GM18907 (cell line): ENCODE data around the gene NOXO1.
"Not testable (repeated sequence)": the region's sequence is repeated elsewhere in the genome, so short reads cannot be mapped to it uniquely, and the experiment has no call there.

Source experiments
- ATAC-seq: cut with Tn5 transposase; IDR thresholded peaks from one replicate; pipeline ENCODE4 v1.9.1; 2021; ENCODE audit warnings: mild to moderate bottlenecking, moderate library complexity; ENCODE audit not compliant: unreplicated experiment

Gene NOXO1

DNA sequence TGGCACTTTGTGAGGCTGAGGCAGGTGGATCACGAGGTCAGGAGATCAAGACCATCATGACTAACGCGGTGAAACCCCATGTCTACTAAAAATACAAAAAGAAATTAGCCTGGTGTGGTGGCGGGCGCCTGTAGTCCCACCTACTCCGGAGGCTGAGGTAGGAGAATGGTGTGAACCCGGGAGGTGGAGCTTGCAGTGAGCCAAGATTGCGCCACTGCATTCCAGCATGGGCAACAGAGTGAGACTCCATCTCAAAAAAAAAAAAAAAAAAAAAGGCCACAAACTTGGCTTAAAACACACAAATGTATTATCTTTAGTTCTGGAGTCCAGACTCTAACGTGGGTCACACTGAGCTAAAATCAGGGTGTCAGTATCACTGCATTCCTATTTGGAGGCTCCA is 30.5 kb upstream of the NOXO1 start:
- ATAC-seq, result not testable (repeated sequence)

DNA sequence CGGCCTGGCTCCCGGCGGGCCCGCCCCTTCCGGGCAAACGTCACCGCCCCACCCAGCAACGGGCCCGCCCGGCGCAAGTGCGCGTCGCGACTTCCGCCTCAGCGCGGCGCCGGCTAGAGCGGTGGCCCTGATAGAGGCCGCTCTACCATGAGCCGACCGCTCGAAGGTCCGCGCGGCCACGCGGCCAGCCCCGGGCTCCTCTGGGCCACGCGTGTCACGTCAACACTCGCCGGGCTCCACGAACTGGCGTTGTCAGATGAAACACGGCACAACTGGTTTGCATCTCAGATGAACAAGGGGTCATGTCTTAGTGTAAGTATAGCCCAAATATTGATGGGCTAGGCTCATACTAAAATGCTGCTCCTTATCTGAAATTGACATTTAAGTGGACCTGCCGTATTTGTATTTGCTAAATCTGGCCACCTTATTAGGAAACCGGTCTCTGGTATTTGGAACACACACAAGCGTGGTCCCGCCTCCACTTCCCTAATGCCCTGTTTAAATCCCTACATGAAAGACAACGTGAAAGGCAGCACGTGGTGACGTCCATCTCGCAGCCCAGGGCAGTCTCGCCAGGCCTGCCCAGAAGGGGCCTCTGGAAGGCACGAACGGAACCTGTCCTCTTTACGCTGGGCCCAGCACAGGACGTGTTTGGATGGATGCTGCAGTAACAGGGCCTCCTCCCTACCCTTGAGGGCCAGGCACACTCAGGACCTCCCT is 28.7 kb upstream of the NOXO1 start, which contains the start of gene ZNF598:
Gene ZNF598 (minus strand): TSS at position 31 of the 720 bp plus-strand sequence.
- ATAC-seq, result peak; percentile 67

DNA sequence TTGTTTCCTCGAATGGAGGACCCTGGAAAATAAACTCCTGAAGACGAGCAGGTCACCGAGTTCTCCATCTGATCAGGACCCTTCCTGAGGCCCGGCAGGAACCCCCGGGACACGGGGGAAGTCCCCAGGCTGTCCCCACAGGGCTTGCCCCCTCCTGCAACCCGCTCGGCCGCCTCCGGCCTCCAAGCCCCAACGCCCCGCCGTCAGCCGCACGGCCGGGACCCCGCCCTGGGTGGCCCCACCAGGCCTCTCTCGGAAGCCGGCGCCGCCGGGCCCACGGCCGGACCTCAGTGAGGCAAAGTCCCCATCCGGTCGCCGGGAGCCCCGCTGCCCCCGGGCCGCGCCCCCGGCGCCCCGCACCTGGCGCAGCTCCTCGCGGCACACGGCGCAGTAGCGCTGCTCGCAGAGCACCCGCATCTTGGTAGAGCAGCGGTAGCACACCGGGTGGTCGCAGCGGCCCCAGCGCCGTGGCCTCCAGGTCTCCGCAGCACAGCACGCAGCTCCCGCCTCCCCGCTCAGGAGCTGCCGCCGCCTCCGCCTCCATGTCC is 28.0 kb upstream of the NOXO1 start:
- ATAC-seq, result peak; percentile 34

DNA sequence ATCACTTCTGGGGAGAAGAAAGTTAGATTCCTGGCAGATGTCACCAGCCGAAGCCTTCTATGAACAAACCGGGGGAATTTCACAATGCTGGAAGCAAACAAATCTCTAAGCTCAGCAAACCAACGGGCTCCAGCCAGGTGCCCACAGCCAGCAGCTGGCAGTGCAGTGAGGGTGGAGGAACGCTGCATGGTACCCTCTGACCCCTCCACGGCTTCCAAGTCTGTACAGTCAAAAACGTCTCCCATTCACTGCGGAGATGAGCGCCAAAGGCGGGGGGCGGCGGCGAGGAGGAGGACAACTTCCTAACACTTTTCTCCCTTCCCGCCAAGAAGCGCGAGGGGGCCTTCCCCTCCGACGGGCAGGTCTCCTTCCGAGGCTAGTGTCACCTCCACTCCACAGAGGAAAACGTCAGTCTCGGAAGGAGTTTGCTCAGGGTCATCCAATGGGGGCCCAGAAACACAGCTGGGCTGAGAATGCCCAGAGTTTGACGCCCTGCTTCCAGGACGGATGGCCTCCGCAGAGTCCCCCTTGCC is 27.4 kb upstream of the NOXO1 start:
- ATAC-seq, result peak; percentile 4

DNA sequence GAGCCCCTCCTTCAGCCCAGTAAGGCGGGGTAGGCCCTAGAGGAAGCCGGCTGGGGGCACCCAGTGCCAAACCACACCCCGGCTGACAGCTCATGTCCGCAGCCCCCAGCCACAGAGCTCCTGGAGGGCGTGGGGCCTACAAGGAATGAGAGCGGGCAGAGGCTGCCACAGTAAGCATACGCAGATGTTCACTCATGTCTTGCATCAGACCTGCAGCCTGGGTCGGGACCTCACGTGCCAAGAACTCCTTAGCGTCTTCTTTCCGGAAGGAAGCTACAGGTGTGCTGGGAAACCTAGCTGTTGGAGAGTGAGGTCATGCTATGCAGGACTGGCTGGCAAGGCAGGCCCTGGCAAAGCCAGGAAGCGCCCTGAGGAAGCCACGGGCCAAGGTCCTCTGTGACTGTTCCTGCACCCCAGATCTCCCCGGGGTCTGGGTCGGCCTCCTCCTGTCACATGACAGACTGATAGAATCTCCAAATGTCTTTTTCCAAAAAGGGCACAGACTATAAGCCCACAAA is 26.8 kb upstream of the NOXO1 start:
- ATAC-seq, result no peak

DNA sequence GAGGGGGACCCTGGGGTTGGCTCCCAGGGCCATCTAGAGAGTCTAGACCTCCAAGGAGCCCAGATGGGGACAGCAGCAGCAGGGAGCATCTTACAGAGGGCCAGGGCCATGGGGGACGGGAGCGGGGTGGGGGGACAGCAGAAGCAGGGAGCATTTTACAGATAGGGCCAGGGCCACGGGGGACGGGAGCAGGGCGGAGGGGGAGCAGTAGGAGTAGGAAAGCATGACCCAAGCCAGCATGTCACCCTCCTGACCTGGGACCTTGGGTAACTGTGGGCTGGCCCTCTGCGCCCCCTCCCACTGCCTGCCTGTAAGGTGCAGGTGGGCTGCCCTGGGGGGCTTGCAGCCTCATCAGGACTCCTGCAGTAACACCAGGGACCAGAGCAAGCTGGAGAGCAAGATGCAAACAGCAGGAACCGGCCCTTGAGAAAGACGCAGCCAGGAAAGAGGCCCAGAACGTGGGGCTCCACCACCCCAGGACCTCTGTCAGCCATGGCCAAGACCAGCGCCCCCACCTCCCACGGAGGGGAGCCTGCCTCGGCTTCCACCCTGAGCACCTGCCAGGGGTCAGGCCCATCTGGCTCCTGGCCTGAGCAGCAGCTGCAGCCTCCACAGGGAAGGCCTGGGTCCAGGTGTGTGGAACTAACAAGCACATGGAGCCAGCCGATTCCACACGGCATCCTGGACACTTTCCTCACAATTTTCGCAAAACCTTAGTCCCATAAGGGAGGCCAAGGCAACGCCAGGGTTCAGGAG is 26.0 kb upstream of the NOXO1 start:
- ATAC-seq, result no peak

DNA sequence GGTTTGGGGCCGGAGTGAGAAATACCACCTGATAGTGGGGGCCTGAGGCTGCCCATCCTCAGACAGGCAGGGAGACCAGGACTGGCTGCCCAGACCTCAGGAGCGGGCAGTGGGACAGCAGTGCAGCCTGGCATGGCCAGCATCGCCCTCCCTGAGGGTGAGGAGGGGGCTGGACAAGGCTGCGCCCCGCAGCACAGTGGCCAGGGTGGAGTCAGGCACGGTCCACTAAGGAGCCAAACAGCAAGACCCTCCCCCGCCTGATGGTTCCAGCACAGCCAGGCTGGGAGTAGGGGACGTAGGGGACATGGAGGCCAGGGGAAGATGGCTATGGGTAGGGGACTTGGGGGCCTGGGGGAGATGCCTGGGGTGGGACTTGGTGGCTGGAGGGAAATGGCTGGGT is 25.0 kb upstream of the NOXO1 start:
- ATAC-seq, result no peak

DNA sequence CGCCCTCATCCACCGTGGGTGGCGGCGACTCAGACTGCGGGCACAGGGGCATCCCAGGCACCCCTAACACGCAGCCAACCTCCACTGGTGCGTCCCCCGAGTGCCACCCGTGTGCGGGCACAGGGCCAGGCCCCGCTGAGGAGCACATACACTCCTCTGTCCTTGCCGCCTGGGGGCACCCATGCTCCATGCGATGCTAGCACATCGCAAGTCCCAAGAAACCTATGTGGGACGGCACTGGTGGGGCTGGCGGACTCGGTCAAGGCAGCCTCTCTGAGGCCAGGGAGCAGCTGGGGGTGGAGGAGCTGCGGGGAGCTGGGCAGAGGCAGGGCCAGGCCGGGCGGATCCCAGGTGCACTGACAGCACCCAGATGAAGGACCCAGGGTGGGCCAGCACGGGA is 24.4 kb upstream of the NOXO1 start:
- ATAC-seq, result no peak

DNA sequence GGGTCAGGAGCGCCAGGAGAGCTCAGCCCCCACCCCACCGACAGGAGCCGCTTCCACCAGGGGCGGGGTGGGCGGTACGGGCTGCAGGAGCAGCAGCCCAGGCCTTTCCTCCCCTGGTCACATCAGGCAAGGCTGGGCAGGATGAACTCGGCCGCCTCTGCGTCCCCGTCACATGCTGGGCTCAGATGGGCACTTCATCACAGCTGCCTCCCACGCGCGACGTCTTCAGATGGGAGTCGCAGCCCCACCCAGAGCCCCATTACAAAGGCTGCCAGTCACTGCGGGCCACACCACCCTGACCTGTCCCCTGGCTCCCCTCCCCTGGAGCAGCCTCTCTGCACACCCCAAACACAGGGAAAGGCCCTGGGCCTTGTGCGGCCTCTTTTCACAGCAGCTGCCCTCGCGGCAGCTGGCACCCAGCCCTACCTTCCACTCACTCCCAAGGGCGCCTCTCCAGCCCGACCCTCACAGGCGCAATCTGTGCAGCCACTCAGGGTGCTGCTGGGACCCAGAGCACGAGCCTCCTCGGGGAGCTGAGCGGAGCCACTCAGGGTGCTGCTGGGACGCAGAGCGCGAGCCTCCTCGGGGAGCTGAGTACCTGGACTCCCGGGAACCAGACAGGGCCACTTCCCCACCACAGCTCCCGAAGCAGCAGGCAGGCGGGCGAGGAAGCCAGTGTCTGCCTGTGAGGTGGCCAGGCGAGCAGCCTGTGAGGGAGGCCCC is 23.7 kb upstream of the NOXO1 start:
- ATAC-seq, result no peak

DNA sequence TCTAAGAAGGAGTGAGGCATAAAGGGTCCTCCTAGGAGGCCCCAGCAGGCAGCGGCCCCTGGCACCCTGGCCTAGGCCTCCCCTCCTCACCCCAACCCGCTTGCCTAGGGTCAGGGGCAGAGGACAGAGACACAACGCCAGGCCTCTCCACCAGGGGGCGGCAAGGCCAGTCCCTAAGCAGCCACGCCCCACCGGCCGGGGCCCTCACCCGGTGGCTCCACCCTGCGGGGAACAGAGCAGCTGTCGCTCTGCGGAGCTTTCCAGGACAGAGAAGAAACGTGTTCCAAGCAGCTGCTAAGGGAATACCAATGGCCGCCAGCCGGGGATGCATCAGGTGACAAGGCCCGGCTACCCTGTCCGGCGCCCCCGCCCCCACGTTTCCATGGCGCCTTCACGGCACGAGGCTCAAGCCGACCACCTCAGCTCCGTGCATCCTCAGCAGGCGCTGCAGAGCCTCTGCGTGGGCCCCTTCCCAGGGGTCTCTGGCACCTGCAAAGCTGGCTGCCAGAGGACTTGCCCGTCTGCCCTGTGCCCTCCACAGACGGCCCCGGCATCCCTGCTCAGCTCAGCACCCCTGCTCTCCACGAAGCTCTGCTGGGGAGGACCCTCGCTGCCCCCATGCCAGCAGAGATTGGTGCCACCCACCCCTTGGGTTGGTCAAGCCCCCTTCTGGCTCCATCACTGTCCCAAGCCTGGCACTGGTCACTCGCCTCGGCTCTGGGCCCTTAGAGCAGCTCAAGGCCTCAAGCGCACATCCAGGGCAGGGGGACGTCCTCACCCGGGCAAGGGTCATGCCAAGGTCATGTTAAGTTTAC is 22.8 kb upstream of the NOXO1 start:
- ATAC-seq, result peak; percentile 59

DNA sequence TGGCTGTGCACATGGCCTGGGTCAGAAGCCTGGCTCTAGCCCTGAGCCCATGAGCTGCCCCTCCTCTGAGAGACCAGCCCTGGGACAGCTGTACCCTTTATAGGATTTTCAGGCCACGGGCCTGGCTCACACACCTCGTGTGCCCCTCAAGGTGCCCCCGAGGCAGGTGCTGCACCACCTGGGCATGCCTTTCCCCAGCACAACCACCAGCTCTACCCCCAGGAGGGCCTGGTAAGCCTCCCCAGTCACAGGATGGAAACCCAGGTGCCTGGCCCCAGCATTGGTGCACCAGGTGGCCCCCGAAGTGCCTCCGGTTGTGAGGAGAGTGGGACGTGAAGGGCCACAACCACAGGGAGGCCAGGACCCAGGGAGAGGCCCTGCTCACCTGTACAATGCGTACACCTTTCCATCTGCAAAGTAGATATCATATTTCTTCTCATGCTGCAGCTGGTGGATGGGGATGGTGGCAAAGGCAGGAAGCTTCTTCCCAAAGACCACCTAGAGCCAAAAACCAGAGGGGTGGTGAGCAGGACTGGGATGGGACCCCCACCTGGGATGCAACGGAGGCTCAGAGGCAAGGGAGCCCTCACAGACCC is 22.1 kb upstream of the NOXO1 start:
- ATAC-seq, result no peak

DNA sequence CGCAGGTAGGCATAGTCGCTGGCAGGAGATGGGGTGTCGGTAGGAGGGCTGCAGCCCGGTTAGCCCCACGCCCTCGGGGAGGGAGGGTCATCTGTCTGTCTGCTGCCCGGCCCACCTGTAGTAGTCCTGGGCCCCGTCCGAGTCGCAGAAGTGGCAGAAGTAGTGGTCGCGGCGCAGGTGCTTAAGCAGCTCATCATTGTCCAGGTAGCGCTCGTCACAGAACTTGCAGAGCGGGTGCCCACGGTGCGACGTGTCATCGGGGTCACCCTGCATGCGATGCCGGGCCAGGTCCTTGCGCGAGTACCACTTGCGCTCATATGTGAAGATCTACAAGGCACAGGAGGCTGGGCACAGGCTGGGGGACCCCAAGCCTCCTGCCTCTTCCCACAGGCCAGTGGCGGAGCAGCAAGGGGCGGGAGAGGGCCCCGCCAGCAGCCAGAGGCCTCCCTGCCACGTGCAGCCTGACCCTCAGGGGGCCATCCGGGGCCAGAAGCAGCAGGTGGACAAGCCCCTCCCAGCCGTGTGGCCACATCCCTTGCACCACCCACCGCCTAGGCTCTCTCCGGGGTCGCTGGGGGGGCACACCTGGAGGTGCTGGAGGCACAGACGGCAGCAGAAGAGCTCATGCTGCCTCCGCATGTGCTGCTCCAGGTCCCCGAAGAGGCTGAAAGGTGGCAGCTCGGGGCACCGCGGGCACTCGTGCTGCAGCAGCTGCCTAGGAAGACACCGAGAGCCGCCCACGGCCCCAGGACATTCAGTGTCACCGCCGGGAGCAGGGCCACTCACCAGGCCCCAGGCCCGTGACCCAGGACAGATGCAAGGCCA is 21.3 kb upstream of the NOXO1 start:
- ATAC-seq, result no peak

DNA sequence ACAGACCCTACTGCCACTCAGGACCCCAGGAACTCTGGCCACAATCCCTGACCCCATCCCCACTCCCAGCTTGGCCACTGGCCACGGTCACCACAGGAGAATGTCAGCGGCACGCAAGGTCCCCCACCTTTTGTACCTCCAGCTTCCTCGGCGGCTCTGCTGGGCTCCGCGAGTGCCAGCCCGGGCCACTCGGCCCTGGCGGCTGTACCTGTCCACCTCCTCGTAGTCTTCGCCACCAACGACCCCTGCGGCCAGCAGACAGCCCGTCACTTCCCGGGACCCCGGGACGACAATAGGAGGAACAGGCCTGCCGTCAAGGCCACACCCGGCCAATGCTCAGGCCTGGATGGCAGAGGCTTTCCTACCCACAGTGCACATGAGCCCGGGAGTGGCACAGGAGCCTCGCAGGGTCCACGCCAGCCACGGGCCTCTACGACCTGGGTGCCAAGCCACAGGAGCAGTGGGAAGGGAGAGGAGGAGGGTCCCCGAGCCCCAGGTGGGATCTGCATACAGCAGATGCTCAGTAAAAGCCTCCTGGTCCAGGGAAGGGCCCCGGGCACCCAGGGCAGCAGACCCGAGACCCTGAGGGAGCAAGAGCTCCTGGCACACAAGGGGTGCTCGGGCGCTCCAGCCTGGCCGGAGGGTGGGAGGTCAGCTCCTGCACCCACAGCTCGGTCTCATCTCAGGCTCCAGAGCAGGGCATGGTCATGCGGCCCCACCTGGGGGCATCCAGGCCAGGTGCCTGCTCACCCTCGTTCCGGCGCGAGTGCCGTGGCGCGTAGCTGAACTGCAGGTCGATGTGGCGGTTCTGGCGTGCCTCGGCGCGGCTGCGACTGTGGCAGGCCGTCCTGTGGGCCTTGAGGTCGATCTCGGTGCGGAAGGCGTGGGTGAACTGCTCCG is 20.4 kb upstream of the NOXO1 start:
- no peak for ATAC-seq

DNA sequence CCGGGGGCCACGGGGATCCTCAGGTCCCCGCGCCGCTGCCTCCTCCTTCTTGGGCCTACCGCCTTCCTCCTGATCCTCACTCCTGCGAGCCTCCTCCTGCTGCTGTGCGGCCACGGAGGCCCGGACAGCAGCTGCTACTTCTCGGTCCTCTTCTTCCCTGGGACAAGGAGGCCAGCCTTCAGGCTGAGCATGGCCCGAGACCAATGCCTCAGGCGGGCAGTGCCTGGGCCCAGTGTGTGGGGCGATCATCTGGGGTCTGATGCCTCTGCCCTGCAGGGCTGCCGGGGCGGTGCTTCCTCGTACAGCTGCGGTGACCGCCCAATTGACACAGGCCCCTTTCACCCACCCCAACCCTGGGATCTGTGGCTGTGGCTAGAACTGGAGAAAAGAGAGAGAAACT is 19.8 kb upstream of the NOXO1 start:
- ATAC-seq, result no peak

DNA sequence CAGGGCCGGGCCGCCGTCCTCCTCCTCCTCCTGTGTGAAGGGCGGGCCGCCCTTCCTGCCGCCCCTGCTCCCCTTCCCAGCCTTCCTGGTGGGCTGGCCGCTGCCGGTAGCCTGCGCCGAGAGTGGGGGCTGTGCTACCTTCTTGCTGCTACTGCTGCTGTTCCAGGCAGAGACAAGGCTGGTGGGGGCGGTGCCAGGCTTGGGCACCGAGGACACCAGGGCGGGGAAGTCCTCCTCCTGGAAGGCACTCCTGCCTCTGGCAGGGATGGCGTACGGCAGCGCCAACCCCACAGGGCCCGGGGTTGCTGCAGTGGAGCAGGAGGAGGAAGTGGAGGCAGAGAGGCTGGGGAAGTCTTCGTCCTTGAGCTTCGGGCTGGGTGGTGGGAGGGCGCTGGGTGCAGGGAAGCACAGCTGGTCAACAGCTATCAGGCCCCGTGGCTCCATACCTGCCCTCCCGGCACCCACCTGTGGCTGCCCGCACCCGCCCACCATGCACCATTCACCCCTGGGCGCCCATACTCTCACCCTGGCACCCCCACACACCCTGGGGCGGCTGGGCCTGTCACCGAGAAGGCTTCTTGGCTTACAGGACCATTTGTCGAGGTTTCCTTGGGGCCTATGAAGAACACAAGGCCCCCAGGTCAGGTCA is 18.7 kb upstream of the NOXO1 start:
- no peak for ATAC-seq

DNA sequence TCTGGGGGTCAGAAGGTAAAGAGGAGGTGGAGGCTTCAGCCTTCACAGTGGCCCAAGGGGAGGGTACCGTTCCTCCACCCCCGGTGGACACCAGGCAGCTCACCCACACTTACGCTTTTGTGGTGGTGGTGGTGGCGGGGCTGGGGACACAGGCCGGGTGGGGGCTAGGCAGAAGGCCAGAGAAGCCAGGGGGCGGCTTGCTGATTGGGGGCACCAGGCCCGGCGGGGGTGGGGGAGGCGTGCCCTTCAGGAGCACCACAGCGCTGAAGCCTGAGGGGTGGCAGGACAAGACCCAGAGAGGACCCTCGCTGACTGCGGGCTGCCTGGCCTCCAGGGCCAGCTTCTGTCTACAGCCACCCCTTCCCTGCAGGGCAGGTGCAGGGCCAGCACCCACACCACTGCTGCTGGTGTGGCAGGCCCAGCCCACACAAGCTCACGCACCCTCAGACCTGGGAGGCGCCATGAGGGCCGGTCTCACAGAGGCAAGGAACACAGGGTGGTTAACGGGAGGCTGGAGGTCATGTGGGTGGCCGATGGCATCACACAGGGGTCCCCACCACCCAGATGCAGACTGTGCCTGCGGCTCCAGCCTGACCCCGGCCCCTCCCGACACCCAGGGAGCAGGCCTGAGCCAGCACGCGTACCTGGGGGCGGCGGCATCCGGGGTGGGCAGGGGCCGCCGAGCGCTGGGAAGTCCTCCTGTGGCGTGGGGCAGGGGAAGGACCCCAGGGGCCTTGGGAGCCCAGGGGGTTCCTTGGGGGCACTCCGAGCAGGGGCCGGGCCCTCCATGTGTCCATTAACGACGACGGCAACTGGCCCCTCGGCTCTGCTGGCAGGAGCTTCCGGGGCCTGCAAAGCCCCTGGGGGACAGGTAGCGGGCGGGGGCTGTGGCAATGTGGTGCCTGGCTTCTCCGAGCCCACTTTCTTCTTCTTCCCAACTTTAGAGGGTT is 17.9 kb upstream of the NOXO1 start:
- no peak for ATAC-seq
